Transverse colon (tissue), 4 donors: ENCODE measurements around the gene CSH2. TPM values are rescaled to one million over a fixed set of nuclear protein-coding genes. Genes with fewer than 3 reads are reported as not detected.
"Not testable (repeated sequence)": the region's sequence is repeated elsewhere in the genome, so short reads cannot be mapped to it uniquely, and the experiment has no call there.

Source experiments
- DNase-seq: peaks from one replicate; pipeline ENCODE4 v3.0.0-alpha.2; 2019
- H3K27ac ChIP-seq, 4 donors: fragments of 200-600 bp; sonication (generic); 2 replicates each; pipeline ENCODE4 v1.5.1; 2016 to 2018; ENCODE audit warnings: inconsistent platforms in 4 of 4
- H3K27me3 ChIP-seq: fragments of 200-600 bp; sonication (generic); 2 replicates; pipeline ENCODE4 v1.5.1; 2017; ENCODE audit warnings: inconsistent platforms
- H3K36me3 ChIP-seq, 4 donors: fragments of 200-600 bp; sonication (generic); 2 replicates each; pipeline ENCODE4 v1.5.1; 2017 to 2019; ENCODE audit warnings: inconsistent platforms in 4 of 4
- H3K4me1 ChIP-seq, 4 donors: fragments of 200-600 bp; sonication (generic); 2 replicates each; pipeline ENCODE4 v1.5.1; 2017 to 2020; ENCODE audit warnings: inconsistent platforms in 4 of 4
- H3K4me3 ChIP-seq, 4 donors: fragments of 200-600 bp; sonication (generic); 1 replicate in 1 of 4; 2 replicates in 3 of 4; pipeline versions ENCODE4 v1.5.1 to v1.6.1; 2017 to 2019; ENCODE audit warnings: inconsistent platforms in 4 of 4
- H3K9me3 ChIP-seq, 2 donors: fragments of 200-600 bp; sonication (generic); 2 replicates each; pipeline ENCODE4 v1.5.1; 2017 to 2019; ENCODE audit warnings: inconsistent platforms in 2 of 2
- CTCF ChIP-seq, 5 experiments: fragments of 200-600 bp in 3 of 5; fragments of 450-650 bp in 2 of 5; sonication (generic) in 3 of 5; IDR thresholded peaks; 1 replicate in 2 of 5; 2 replicates in 3 of 5; pipeline ENCODE4 v1.5.1; 2016 to 2017; ENCODE audit warnings: antibody characterized with exemption in 5 of 5, inconsistent platforms in 3 of 5, mild to moderate bottlenecking in 2 of 5, moderate library complexity in 1 of 5
- EP300 ChIP-seq: sonication (generic); formaldehyde crosslinking; IDR thresholded peaks from one replicate; pipeline ENCODE4 v1.6.1; 2017; ENCODE audit warnings: antibody characterized with exemption, low read depth
- POLR2A ChIP-seq: fragments of 450-650 bp; IDR thresholded peaks from one replicate; pipeline ENCODE4 v1.6.1; 2016; ENCODE audit warnings: antibody characterized with exemption, mild to moderate bottlenecking, moderate library complexity
- POLR2AphosphoS5 ChIP-seq, 3 donors: sonication (generic); formaldehyde crosslinking; IDR thresholded peaks; one replicate each; pipeline ENCODE4 v1.6.1; 2016; ENCODE audit warnings: antibody characterized with exemption in 3 of 3
- WGBS, 2 donors: methylation state at CpG; one replicate each; pipeline ENCODE4 v1.1.5; 2018; ENCODE audit warnings: low coverage in 1 of 2; 5-methylcytosine and 5-hydroxymethylcytosine counted together
- in situ Hi-C, 4 donors: fragments of 200-750 bp; cut with MboI; loops; one replicate each; pipeline versions ENCODE4 v1.15.0 to v1.15.1; 2017; ENCODE audit warnings: low sequenced_read_pairs in 3 of 4, low pct_ligation_motif_present in 1 of 4, low pct_unique_long_range_greater_than_20kb in 1 of 4
- intact Hi-C: fragments of 100-400 bp; cut with DNase I; formaldehyde crosslinking; loops from one replicate; pipeline ENCODE4 v1.15.1; 2023; ENCODE audit warnings: low total_unique reads
- total RNA-seq, 4 donors: library from RNA; depleted of rRNA; stranded (reverse); fragments of >200 nt; gene quantifications; one replicate each; pipeline ENCODE4 v1.1.0, GENCODE V29; 2016

Gene CSH2
- total RNA-seq, 4 donors from 2014 or later: not detected

DNA sequence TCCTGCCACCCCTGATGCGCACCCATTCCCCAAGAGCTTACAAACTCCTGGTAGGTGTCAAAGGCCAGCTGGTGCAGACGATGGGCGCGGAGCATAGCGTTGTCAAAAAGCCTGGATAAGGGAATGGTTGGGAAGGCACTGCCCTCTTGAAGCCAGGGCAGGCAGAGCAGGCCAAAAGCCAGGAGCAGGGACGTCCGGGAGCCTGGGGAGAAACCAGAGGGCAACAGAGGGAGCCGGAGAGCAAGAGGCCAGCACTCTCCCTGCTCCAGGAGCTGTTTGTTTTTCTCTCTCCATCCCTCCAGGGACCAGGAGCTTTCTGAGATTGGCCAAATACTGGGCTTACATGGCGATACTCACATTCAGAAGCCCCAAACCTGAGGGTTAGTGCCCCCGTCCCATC, 44.8 kb upstream of the CSH2 start:
- no peak overlapping the region for H3K27ac ChIP-seq
- H3K27me3 ChIP-seq: no peaks in the 10 kb centered on the region
- no peaks in the 10 kb centered on the region for H3K4me1 ChIP-seq
- no peaks in the 10 kb centered on the region for H3K9me3 ChIP-seq
- DNase-seq: no peak
- TF ChIP-seq POLR2AphosphoS5 (IDR thresholded peaks at IDR 0.05) (no peak), EP300 (no peak)
- 65 to 67% methylated on average over 1 to 10 of the region's 10 CpGs for WGBS, 2 donors
- intact Hi-C loops (loop anchor here (10.0 kb wide), 1 partner anchor 366 kb away; no protein-coding TSS in a partner anchor), in situ Hi-C loops (loop anchor here in 3 of 4 donors (10.0 to 25.0 kb wide), 5 partner anchors 94 to 369 kb away; partner anchors contain the start of genes ERN1 (in 3 of the 3) and ICAM2 (in 2 of the 3))
- H3K36me3 ChIP-seq: no peaks in the 10 kb centered on the region
- no peak overlapping the region for H3K4me3 ChIP-seq

DNA sequence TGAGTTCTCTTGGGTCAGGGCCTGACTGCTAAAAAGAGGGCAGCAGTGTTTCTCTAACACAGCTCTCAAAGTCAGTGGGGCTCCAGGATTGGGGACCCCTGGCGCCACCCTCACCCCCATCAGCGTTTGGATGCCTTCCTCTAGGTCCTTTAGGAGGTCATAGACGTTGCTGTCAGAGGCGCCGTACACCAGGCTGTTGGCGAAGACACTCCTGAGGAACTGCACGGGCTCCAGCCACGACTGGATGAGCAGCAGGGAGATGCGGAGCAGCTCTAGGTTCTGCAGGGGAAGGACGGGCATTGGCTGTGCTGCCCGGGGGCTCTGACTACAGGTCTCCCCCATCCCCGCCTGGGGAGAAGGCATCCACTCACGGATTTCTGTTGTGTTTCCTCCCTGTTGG, 44.2 kb upstream of the CSH2 start:
- WGBS, 2 donors: 73% methylated on average over 12 of the region's 13 CpGs; no CpG with 5 or more reads in 1 of the 2 donors
- no peaks in the 10 kb centered on the region for H3K36me3 ChIP-seq
- in situ Hi-C loops (loop anchor here in 3 of 4 donors (10.0 to 25.0 kb wide), 5 partner anchors 95 to 370 kb away; partner anchors contain the start of genes ERN1 (in 3 of the 3) and ICAM2 (in 2 of the 3)), intact Hi-C loops (loop anchor here (10.0 kb wide), 1 partner anchor 367 kb away; no protein-coding TSS in a partner anchor)
- TF ChIP-seq CTCF (IDR thresholded peaks at IDR 0.05) (no peak), POLR2A (no peak)
- H3K9me3 ChIP-seq: no peaks in the 10 kb centered on the region
- H3K27me3 ChIP-seq: no peaks in the 10 kb centered on the region
- no peak overlapping the region for H3K4me3 ChIP-seq
- no peak overlapping the region for H3K27ac ChIP-seq
- DNase-seq: no peak
- no peaks in the 10 kb centered on the region for H3K4me1 ChIP-seq

DNA sequence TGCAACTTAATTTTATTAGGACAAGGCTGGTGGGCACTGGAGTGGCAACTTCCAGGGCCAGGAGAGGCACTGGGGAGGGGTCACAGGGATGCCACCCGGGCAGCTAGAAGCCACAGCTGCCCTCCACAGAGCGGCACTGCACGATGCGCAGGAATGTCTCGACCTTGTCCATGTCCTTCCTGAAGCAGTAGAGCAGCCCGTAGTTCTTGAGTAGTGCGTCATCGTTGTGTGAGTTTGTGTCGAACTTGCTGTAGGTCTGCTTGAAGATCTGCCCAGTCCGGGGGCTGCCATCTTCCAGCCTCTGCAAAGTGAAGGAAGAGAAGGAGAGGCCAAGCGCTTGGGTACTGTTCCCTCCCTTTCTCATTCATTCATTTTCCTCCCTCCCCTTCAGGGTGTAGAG, 43.7 kb upstream of the CSH2 start:
- not testable (repeated sequence) for H3K27ac ChIP-seq, DNase-seq, H3K27me3 ChIP-seq, H3K9me3 ChIP-seq, H3K36me3 ChIP-seq, H3K4me1 ChIP-seq, H3K4me3 ChIP-seq
- in situ Hi-C loops: loop anchor here in 3 of 4 donors (10.0 to 25.0 kb wide), 5 partner anchors 95 to 370 kb away; partner anchors contain the start of genes ERN1 (in 3 of the 3) and ICAM2 (in 2 of the 3)
- intact Hi-C loops: loop anchor here (10.0 kb wide), 1 partner anchor 368 kb away; no protein-coding TSS in a partner anchor
- WGBS, 2 donors: 95% methylated on average over 10 of the region's 11 CpGs; no CpG with 5 or more reads in 1 of the 2 donors

DNA sequence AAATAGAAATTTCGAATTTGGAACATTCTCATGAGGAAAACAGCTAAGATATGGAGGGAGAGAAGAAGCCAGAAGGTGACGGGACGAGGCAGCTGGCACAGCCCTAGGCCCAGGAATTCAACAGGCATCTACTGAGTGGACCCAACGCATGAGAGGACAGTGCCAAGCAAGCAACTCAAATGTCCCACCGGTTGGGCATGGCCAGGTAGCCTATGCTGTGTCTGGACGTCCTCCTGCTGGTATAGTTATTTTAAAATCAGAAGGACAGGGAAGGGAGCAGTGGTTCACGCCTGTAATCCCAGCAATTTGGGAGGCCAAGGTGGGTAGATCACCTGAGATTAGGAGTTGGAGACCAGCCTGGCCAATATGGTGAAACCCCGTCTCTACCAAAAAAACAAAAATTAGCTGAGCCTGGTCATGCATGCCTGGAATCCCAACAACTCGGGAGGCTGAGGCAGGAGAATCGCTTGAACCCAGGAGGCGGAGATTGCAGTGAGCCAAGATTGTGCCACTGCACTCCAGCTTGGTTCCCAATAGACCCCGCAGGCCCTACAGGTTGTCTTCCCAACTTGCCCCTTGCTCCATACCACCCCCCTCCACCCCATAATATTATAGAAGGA, 43.2 kb upstream of the CSH2 start:
- Histone ChIP-seq H3K36me3 (no peaks in the 10 kb centered on the region), H3K27me3 (no peaks in the 10 kb centered on the region), H3K27ac (no peak overlapping the region), H3K4me1 (no peaks in the 10 kb centered on the region), H3K4me3 (no peak overlapping the region), H3K9me3 (no peaks in the 10 kb centered on the region)
- 77 to 86% methylated on average over 7 to 12 of the region's 12 CpGs for WGBS, 2 donors
- in situ Hi-C loops: loop anchor here in 3 of 4 donors (10.0 to 25.0 kb wide), 5 partner anchors 96 to 371 kb away; partner anchors contain the start of genes ERN1 (in 3 of the 3) and ICAM2 (in 2 of the 3)
- no peak for DNase-seq
- intact Hi-C loops: loop anchor here (10.0 kb wide), 1 partner anchor 368 kb away; no protein-coding TSS in a partner anchor
- TF ChIP-seq POLR2AphosphoS5 (IDR thresholded peaks at IDR 0.05) (no peak), POLR2A (no peak), EP300 (no peak), CTCF (IDR thresholded peaks at IDR 0.05) (no peak)

- in situ Hi-C loops (loop anchor here in 3 of 4 donors (10.0 to 25.0 kb wide), 5 partner anchors 97 to 372 kb away; partner anchors contain the start of genes ERN1 (in 3 of the 3) and ICAM2 (in 2 of the 3)), intact Hi-C loops (loop anchor here (10.0 kb wide), 1 partner anchor 369 kb away; no protein-coding TSS in a partner anchor)
- 60% methylated on average over 3 to 10 of the region's 10 CpGs for WGBS, 2 donors
- H3K27ac ChIP-seq, H3K36me3 ChIP-seq, H3K27me3 ChIP-seq, DNase-seq, H3K9me3 ChIP-seq, H3K4me1 ChIP-seq, H3K4me3 ChIP-seq: not testable (repeated sequence)
Measured at GRCh38 chr17:63915753-63916152, 42.3 kb upstream of the CSH2 start.
